Measurements from ENCODE around the gene RTCB. TPM values are rescaled to one million over a fixed set of nuclear protein-coding genes. Genes with fewer than 3 reads are reported as not detected.

Gene RTCB
- 100 to 1,000 TPM; 104 to 117 (median 106) TPM for polyA plus RNA-seq (ENCODE audit: insufficient read length in 4 of 4)

DNA sequence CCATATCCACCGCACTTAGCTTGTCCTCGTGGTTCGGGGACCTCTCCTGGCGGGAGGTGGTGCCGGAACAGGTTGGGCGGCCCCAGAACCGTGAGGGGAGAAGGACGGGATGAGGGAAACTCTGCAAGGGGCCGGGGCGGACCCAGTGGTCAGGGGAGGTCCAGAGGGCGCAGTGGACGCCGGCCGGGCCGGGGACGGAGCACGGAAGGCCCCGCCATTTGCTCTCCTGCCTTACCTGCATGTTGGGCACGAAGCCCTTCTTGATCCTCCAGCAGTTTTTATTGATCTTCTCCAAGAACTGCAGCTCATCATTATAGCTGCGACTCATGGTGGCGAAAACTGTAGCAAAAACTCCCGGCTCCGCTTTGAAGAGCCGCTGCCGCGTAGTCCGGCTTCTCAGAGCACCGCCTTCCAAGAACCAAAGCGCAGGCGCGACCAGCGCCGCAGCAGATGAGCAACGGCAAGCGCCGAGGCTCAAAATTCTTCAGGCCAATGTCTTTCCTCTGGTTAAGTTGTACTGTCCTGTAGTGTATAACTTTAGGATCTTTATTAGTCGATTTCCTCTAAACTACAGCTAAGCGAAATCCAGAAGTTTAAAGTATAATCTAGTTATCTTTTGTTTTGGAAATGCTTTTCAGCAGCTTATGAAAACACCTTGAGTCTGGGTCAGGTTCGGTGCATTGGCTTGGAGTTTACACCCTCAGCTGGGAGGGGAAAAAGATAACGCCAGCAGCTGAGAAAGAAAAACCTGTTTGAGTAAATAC is at the start of gene RTCB:
Gene RTCB, minus strand, starts transcription at position 419 of the 764 bp plus-strand sequence. Its CDS starts 91 bp downstream, at position 328.
- DNase-seq (ENCODE audit: low read depth in 4 of 4, low spot score in 2 of 4) = peak; percentile 90 to 94 (median 92)

DNA sequence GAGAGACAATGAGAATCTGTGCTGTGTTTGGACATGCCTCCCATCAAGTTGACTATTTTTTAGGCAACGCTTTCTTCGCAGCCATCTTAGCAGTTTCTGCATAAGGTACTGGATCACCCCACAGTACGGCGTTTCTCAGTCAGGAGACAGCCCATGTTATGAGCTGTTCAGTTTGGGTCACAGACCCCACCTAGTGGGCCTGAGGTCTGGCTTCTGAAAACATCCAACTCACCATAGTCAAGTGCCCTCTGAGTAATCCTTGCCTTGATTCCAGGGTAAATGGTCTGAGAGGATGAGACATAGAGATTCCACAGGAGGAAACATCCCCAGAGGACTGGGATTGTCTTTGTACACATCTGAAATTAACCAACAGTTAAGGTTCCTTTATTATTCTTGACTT is 45.0 kb upstream of the RTCB start:
- DNase-seq (ENCODE audit: low read depth in 4 of 4, low spot score in 2 of 4) = no peak

DNA sequence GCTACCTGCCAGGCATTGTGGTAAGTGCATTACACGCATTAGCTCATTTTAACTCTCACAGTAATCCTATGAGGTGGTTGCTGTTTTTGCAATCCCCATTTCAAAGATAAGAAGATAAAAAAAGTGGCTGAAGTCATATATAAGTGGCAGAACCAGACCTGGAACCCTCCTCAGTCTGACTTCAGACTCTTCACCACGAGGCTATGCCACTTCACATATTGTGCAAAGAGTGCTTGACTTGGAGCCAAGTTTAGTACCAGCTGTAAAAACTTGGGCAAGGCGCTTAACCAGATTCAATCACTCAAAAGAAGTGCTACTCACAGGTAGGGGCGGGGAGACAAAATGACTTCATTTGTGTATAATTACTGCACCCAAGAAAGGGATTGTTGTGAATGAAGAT is 36.9 kb upstream of the RTCB start:
- DNase-seq (ENCODE audit: low read depth in 4 of 4, low spot score in 2 of 4) = no peak

DNA sequence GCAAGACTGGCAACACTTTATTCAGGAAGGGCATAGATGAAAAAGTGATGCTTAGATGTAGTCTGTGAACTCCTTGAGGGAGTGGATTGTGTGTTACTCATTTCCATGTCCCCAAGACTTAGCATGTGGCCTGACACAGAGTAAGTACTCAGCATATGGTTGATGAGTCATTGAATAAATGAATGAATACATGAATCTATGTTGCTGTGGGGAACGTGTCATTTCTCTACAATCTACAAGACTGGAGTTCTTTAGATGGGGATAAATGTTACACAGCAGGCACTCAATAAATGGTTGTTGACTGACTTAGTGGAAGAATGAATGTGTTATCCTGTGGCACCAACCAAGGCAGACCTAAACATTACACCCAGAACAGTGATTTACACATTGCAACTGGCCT is 34.3 kb upstream of the RTCB start:
- DNase-seq (ENCODE audit: low read depth in 4 of 4, low spot score in 2 of 4) = no peak

DNA sequence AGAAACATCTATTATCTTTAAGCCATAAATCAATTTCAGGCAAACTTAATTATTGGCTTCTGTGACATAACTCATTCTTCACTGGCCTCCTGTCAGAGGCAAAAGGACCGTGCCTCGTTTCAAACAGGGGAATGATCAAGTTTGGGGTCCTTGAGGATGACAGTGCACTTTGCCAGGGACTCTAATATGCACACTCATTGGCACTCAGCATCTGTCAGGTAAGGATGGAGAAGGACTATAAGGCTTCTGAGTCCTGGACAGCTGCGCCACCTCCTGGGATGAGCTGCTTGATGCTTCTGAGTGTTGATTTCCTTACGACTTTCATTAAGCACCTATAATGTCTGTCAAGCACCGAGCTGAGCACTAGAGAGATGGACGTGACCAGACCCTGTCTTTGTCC is 32.0 kb upstream of the RTCB start:
- DNase-seq (ENCODE audit: low read depth in 4 of 4, low spot score in 2 of 4) = no peak

DNA sequence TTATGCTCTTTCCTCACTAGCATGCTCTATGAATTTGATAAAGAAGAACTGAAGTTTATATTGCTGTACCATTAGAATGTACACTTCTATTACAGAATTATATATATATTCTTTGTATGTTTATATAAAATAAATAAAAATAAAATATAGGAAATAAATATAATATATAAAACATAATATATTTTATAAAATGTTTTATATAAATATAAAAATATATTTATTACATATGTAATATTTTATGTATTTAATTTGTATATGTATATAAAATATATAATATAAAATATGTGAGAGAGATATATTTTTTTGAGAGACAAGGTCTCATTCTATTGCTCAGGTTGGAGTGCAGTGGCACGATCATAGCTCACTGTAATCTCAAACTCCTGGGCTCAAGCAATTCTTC is 18.3 kb upstream of the RTCB start:
- DNase-seq (ENCODE audit: low read depth in 4 of 4, low spot score in 2 of 4) = no peak

DNA sequence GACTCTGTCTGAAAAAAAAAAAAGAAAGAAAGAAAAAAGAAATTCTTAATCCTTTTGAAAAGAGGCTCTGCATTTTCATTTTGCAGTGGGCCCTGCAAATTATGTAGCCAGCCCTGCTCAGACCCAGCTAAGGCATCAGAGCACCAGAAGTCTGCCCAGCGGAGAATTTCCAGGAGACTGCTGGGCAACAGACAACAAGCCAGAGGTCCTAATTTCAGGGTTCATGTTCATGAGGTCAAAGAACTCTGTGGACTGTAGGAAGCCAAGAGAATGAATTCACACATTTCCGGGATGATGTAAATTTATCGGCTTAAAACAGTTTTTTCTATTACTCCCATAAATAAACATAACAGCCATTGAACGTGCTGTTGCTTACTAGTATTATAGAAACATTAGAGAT is 14.8 kb upstream of the RTCB start:
- no peak for DNase-seq (ENCODE audit: low read depth in 4 of 4, low spot score in 2 of 4)

DNA sequence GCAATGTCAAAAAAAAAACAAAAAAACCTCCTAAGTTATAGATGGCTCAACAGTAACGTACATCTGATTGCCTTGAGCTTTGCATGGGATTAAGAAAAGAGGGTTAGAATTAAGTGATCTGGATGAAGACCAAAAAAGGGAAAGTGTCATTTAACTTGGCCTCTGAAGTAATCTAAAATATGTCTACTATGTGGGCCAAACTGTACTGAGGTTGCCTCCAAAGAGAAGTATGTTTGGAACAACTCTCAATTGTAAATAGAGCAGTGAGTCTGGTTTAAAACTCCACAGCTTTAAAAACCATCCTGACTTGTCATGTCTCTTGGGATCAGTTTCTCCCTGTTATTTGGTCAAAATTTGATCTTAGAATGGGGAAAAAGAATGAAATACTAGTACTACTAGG is 11.6 kb upstream of the RTCB start:
- DNase-seq (ENCODE audit: low read depth in 4 of 4, low spot score in 2 of 4) = no peak

DNA sequence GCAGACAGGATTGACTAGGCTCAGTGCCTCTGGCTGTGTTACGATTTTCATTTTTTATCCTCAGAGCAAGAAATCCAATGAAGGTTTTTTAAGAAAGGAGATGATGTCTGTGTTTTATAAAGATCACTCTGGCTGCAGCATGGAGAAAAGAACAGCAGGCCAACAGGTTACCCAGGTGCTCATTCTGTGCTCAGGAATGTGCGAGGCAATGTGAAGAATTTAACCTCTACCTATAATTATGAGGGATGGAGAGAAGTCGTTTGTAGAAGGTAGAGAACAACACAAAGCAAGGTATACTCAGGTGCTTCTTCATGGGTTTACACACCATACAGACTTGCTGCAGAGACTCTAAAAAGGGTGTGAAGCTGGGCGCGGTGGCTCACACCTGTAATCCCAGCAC is 10.0 kb upstream of the RTCB start:
- DNase-seq (ENCODE audit: low read depth in 4 of 4, low spot score in 2 of 4) = no peak

DNA sequence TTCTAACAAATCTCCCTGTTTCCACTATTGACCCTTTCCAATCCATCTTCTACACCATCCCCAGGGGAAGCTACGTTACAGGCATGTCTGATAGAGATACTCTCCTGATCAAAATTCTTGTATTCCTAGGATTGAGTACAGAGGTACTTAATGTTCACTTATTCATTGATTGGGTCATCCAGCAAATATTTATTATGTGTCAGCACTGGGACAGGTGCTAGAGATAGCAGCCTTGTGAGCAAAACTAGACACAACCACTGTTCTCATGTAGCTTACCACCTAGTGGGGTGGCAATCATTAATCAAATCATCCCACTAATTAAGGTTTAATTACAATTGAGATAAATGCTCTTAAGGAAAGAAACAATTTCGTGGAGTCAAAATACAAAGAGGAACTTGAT is 9.4 kb upstream of the RTCB start:
- DNase-seq (ENCODE audit: low read depth in 4 of 4, low spot score in 2 of 4) = no peak

DNA sequence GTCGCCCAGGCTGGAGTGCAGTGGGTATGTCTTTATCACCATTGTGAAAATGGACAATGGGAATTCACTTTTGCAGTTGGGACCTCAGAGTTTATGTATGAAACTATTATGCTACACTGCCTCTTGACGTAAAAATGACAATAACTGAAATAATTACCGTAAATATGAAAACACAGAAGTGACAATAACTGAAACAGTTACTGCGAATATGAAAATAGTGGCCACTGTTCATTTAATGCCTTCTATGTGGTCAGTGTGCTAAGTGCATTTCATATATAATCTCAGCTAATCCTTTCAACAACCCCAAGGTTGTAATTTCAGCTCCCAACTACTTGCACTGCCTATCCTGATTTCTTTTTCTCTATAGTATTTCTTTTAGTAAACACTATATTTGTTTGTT is 5.9 kb upstream of the RTCB start:
- DNase-seq (ENCODE audit: low read depth in 4 of 4, low spot score in 2 of 4) = no peak

DNA sequence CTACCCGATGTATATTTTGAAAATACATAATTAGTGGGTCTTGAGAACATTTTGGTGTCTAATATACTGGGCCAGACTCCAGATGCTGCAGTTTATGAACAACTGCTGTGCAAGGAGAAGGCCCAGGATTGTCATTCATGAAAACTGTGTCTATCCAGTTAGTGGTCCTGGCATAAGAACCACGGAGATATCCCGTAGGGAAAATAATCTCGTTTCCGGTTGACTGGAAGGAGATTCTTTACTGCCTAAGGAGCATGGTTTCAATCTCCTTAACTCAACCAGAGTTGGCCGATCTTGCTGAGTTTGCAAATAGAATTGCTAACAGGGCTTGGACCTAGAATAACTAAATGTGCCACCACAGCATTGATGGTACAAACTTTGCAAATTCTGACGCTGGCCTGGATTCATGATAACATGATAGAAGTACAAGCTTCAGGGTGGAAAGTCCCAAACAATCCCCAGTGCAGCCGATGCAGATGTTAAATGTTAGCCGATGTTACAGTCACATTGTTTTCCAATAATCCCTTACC is 4.6 kb upstream of the RTCB start:
- DNase-seq (ENCODE audit: low read depth in 4 of 4, low spot score in 2 of 4) = no peak

DNA sequence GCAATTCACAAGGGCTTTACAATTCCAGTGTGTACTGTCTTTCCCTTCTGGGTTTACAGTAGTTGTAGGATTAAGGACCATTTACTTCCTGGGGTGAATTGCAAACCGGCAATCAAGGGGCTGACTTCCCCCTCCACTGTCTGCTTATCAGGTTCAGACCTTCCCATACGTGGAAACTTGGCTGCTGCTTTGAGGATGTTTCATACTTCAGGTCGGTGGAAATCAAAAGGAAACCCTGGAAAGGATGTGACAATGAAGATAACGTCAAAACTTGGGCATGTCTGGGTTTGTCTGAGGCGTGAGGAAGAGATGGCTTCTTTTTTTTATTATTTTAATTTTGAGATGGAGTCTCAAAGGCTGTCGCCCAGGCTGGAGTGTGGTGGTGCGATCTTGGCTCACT is 2.1 kb upstream of the RTCB start:
- DNase-seq (ENCODE audit: low read depth in 4 of 4, low spot score in 2 of 4) = no peak

DNA sequence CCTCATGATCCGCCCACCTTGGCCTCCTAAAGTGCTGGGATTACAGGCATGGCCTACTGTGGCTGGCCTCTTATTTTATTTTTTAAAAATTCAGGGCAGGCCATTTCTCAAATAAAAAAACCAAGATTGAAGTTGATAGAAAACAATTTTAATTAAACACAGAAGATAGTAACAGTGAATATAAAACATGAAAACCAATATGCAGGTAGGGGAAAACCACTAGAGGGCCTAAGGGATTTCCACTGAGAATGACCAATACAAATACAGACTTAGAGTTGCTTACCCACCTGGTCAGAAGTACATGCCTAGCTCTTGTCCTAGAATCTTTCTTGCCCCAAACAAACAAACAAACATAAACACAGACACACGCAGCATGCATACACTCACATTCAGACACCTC is 1.7 kb upstream of the RTCB start:
- DNase-seq (ENCODE audit: low read depth in 4 of 4, low spot score in 2 of 4) = no peak

DNA sequence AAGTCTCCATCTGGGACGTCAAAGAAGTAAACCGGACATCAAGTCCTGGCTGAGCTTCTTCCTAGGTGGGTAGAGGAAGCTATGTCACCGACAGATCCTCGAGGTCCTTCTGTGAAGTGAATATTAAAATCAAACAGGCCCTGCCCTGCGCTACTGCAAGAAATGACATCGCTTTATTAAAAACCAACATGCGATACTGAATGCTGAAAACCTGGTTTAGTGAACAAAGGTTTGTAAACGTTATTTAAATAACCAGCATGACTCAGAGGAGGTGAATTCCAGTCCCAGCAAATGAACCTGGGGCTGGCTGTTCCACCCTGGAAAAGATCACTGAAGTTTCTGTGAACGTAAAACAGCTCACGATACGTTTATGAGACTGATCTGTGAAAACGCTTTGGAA is 645 bp downstream of the RTCB start:
- DNase-seq (ENCODE audit: low read depth in 4 of 4, low spot score in 2 of 4) = no peak

DNA sequence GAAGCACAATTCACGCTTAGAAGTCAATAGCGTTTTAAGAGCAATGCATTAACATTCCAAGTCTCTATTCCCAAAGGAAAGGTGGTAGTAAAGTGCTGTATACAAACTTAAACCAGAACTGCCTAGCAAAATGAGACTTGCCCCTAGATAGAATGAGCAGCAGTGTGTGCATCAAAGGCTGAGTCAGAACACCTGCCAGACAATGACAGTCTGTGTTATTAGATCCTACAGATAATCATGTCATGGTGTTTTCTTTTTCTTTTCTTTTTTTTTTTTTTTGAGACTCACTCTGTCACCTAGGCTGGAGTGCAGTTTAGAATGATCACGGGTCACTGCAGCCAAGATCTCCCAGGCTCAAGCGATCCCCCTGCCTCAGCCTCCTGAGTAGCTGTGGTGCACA is 1.6 kb downstream of the RTCB start:
- DNase-seq (ENCODE audit: low read depth in 4 of 4, low spot score in 2 of 4) = no peak

DNA sequence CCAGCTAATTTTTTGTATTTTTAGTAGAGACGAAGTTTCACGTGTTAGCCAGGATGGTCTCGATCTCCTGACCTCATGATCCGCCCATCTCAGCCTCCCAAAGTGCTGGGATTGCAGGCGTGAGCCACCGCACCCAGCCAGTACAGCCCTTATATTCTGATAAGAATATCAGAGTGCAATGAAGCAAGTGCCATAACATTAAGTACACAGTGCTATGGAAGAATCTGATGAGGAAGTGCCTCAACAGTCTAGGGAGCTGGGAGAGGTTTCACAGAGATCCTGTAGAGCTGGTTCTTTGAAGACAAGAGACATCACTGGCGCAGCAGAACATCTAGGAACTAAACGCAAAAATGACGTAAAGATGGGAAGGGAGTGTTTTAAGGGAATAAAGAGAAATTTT is 2.1 kb downstream of the RTCB start:
- no peak for DNase-seq (ENCODE audit: low read depth in 4 of 4, low spot score in 2 of 4)

DNA sequence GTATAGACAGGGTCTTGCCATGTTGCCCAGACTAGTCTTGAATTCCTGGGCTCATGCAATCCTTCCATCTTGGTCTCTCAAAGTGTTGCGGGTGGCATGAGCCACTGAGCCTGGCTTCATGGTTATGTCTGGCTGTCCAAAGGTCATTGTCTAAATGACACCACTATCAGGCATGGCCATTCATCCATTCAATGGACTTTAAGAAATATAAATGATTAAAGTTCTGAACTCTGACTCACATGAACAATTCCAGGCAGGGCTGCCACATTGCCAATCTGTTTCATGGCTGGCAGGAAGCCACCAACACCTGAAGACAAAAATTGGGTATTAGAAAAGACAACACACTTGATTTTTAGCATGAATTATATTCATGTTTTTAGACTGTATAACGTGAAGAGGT is 4.1 kb downstream of the RTCB start:
- DNase-seq (ENCODE audit: low read depth in 4 of 4, low spot score in 2 of 4) = no peak

DNA sequence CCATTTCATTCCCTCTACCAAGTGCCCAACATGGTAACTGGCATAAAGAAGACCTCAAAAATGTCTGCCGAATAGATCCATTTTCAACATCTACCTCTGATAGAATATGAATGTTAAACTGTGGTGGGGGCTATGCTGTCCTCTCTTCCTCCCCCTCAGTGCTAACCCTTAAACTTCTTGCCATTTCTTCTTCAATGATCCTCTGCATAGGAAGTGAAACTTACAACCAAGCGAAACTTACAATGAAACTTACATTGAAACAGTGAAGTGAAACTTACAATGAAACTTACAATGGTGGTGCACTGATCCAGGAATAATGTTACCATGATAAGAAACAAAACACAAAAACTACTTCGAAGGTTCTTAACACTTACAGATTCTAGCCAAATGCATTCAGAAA is 4.7 kb downstream of the RTCB start:
- no peak for DNase-seq (ENCODE audit: low read depth in 4 of 4, low spot score in 2 of 4)

DNA sequence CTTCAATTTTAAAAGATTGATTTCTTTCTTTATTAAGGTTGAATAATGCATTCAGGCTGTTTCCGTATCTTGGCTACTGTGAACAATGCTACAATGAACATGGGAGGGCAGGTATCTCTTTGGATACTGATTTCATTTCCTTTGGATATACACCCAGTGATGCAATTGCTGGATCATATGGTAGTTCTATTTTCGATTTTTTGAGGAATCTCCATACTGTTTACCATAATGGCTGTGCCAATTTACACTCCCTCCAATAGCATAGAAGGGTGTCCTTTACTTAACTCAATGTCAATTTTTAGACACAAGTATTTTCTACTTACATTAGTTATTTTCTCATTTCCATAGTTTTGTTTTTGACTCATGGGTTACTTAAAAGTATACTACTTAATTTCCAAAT is 8.0 kb downstream of the RTCB start:
- DNase-seq (ENCODE audit: low read depth in 4 of 4, low spot score in 2 of 4) = no peak

DNA sequence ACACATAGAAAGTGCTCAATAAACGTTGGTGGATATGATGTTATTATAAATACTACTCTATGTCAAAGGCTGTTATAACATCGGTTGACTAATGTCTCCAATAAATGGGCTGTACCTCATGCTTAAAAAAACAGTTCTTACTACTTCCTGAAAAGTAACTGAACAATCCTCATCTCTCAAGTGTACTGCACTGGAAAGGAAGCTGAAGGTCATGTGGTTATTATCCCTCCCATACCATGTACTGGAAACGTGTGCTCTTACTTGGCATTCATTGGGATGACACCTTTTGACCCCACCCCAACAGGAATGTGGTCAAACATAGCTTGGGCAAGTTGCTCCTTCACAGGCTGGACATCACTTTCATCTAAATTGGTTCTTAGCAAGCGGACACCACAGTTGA is 10.6 kb downstream of the RTCB start:
- DNase-seq (ENCODE audit: low read depth in 4 of 4, low spot score in 2 of 4) = no peak

DNA sequence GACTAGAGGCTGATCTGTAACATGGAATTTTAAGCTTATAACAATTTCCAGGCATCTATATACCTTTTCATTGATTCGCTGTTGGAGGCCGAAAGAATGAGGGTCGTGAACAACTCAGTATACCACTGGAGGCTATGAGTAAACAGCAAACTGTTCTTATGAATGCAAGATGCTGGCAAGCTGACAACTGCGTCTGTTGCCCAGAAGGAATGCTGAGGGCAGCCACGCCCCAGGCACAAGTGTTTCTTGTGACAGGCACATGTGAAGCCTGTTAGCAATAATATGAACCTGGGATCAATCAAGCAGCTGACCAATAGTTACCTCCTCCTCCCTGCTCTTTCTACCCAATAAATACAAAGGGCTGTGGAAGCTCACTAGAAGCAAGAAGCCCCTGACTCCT is 15.3 kb downstream of the RTCB start:
- DNase-seq (ENCODE audit: low read depth in 4 of 4, low spot score in 2 of 4) = no peak

DNA sequence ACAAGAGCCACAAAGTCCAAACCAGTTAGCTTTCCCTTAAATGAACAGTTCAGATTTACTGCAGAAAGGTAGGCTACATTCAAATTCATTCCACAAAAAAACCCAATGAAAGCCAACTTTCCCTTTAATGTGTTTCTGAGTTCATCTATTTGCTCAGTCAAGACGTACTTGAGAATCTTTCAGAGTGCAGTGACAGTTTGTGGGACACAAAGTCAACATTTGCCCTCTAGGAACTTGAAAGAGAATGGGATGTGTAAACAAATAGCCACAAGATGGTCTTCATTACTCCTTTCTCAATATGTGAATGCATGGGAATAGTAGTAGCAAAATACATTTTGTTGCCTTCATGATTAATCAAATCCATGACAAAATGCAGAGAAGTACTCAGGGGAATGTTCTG is 15.8 kb downstream of the RTCB start:
- no peak for DNase-seq (ENCODE audit: low read depth in 4 of 4, low spot score in 2 of 4)
